GM12873 (cell line): ENCODE data around the gene PRKCZ.

Experiments used
- TF ChIP-seq, protein P1 (sequence below): IDR thresholded peaks from 2 replicates; pipeline ENCODE4 v1.5.1; 2012; ENCODE audit warnings: low read depth, mild to moderate bottlenecking, moderate library complexity, low read length, control low read depth; ENCODE audit not compliant: insufficient read depth; ENCODE audit errors: missing control alignments

The PRKCZ gene

DNA sequence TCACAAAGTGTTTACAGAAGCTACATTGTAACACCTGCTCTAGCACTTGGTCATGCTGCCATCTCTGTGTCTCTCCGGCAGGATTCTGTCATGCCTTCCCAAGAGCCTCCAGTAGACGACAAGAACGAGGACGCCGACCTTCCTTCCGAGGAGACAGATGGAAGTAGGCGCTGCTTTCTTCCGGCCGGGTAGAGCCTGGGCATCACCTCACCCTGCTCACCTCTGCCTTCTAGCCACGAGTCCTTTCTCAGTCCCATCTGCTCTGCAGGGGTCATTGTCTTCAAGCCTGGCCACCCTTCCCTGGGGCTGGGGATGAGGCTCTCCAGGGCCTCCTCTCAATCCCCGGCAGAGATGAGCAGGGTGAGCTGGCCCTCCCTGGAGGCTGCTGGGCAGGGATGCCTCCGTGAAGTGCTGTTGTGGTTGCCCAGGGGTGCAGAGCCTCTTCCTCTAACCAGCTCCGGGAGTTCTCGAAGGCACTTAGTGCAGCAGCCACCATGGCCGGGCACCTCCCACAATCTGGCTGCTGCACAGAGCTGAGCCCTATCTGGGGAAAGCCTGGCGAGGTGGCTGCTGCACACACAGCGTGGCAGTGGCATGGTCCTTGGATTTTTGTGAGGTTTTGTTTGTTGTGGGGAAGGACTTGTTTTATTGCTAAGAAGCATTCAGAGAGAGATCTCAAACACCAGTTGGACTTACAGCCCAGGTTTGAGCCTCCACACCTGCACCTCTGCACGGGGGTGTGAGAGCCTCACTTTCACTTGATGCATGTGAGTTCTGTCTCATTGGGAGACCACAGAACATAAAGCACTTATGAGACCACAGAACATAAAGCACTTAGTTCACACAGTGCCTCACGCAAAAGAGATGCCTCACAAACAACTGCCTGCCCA lies 96.0 kb downstream of the PRKCZ start:
- TF ChIP-seq, protein P1, sequence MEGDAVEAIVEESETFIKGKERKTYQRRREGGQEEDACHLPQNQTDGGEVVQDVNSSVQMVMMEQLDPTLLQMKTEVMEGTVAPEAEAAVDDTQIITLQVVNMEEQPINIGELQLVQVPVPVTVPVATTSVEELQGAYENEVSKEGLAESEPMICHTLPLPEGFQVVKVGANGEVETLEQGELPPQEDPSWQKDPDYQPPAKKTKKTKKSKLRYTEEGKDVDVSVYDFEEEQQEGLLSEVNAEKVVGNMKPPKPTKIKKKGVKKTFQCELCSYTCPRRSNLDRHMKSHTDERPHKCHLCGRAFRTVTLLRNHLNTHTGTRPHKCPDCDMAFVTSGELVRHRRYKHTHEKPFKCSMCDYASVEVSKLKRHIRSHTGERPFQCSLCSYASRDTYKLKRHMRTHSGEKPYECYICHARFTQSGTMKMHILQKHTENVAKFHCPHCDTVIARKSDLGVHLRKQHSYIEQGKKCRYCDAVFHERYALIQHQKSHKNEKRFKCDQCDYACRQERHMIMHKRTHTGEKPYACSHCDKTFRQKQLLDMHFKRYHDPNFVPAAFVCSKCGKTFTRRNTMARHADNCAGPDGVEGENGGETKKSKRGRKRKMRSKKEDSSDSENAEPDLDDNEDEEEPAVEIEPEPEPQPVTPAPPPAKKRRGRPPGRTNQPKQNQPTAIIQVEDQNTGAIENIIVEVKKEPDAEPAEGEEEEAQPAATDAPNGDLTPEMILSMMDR, result no peak

DNA sequence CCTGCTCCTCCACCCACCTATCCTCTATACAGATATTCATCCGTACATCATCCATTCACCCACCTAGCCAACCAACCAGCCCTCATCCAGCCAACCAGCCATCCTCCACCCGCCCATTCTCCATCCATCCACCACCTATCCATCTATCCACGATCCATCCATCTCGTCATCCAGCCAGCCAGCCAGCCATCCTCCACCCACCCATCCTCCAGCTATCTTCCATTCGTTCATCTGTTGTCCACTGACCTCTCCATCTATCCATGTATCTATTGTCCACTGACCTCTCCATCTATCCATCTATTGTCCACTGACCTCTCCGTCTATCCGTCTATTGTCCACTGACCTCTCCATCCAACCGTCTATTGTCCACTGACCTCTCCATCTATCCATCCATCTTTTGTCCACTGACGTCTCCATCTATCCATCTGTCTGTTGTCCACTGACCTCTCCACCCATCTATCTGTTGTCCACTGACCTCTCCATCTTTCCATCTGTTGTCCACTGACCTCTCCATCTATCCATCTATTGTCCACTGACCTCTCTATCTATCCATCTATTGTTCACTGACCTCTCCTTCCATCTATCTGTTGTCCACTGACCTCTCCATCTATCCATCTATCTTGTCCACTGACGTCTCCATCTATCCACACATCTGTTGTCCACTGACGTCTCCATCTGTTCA lies 96.8 kb downstream of the PRKCZ start:
- TF ChIP-seq, protein P1, result no peak

DNA sequence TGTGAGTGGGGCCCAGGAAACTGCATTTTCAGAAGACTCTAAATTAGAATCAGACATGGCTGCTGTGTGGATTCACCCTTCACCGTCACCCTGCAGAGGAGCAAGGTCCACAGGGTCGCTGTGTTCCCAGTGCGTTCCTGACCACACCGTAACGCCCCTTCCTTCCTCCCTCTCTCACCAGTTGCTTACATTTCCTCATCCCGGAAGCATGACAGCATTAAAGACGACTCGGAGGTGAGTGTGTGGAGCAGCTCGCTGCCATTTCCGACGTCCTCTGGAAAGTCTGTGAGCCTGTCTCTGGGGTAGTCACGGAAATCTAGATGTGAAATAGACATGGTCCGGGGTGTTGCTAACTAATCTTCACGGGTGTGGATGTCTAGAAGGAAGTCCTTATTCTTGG lies 98.5 kb downstream of the PRKCZ start:
- TF ChIP-seq, protein P1, result no peak

DNA sequence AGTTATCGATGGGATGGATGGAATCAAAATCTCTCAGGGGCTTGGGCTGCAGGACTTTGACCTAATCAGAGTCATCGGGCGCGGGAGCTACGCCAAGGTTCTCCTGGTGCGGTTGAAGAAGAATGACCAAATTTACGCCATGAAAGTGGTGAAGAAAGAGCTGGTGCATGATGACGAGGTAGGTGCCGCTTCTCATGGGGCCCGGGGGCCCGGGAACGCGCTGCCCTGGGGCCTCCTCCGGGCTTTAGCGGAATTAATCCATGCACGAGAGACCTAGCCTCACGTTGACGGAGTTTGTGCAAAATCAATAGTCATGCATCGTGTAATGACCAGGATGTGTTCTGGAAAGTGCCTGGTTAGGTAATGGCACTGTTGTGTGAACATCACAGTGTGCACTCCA lies 100.6 kb downstream of the PRKCZ start:
- TF ChIP-seq, protein P1, result no peak

DNA sequence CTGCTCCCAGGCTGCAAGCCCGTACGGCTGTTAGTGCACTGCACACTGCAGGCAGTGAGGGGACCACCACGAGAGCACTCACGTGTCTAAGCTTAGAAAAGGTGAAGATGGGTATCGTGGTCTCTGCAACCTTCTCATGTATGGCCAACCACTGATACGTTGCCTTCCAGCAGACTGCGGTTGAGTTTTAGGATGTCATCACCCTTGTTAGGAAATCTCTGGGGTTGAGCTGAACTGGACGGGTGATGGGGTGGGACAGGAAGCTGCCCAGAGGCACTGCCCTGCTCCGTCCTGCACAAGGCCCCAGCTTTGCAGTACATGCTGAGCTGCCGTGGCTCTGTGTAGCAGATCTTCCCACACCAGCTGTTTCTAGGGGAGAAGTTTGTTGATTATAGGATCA lies 101.0 kb downstream of the PRKCZ start:
- TF ChIP-seq, protein P1, result no peak

DNA sequence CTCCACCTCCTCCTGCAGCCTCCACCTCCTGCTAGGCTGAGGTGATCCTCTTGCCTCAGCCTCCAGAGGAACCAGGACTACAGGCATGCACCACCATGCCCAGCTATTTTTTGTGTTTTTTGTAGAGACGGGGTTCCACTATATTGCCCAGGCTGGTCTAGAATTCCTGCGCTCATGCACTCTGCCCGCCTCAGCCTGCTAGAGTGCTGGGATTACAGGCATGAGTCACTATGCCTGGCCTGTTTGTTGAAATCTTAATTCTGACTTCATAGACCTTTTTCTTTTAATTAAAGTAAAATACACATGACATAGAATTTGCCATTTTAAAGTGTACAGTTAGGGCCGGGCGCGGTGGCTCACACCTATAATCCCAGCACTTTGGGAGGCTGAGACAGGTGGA lies 101.7 kb downstream of the PRKCZ start:
- TF ChIP-seq, protein P1, result no peak

DNA sequence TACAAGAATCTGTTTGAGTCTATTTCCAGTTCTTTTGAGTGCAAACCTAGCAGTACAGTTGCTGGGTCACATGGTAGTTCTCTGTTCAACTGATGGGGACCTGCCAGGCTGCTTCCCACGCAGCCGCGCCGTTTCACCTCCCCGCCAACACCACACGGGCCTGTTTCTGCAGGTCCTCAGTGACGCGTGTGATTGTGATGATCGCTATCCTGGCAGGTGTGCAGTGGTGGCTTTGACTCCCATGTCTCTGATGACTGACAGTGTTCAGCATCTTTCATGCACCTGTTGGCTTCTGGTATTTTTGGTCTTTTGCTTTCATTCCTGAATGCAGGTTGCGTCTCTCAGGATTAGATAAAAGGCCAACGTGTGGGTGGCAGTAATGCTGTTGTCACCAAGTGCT lies 102.7 kb downstream of the PRKCZ start:
- TF ChIP-seq, protein P1, result no peak
